ENCODE results near the gene ZNF281.

- TF ChIP-seq CTCF (IDR thresholded peaks at IDR 0.05; ENCODE audit: low read depth, low read length) (no peak), EZH2phosphoT487 (IDR thresholded peaks at IDR 0.05; ENCODE audit: low read depth) (no peak)
Observed at GRCh38 chr1:200429221-200429751, 19.4 kb upstream of the ZNF281 start.
